Mesendoderm (in vitro differentiated cells): ENCODE results near the gene CEBPZOS.
A peak's percentile ranks its signal among the peaks of the same experiment; 100 is the strongest.

Experiments
- DNase-seq: peaks from one replicate; pipeline ENCODE4 v3.0.0; 2013
- H2AK5ac ChIP-seq: 2 replicates; pipeline ENCODE4 v1.6.1; 2013; ENCODE audit warnings: low read length, inconsistent platforms
- H2BK120ac ChIP-seq: 2 replicates; pipeline ENCODE4 v1.6.1; 2013; ENCODE audit warnings: low read depth, mild to moderate bottlenecking, low read length, moderate library complexity, mixed read lengths
- H2BK15ac ChIP-seq: replicated peaks from 2 replicates; pipeline ENCODE4 v1.6.1; 2013; ENCODE audit warnings: low read depth, mild to moderate bottlenecking, moderate library complexity
- H2BK5ac ChIP-seq: 2 replicates; pipeline ENCODE4 v1.6.1; 2013; ENCODE audit warnings: low read length, inconsistent platforms
- H3K18ac ChIP-seq: 2 replicates; pipeline ENCODE4 v1.6.1; 2013; ENCODE audit warnings: mild to moderate bottlenecking, low read length, mixed read lengths
- H3K23ac ChIP-seq: one replicate; pipeline ENCODE4 v1.6.1; 2013; ENCODE audit warnings: low read length
- H3K27ac ChIP-seq: 2 replicates; pipeline ENCODE4 v1.5.1; 2013; ENCODE audit warnings: low read depth, mild to moderate bottlenecking, inconsistent platforms, low read length, moderate library complexity
- H3K27me3 ChIP-seq: 2 replicates; pipeline ENCODE4 v1.6.1; 2013; ENCODE audit warnings: low read length, control low read depth, mild to moderate bottlenecking, inconsistent platforms; ENCODE audit not compliant: insufficient read depth, poor library complexity
- H3K36me3 ChIP-seq: 2 replicates; pipeline ENCODE4 v1.6.1; 2013; ENCODE audit warnings: low read length, inconsistent platforms; ENCODE audit not compliant: control insufficient read depth, insufficient read depth
- H3K4ac ChIP-seq: one replicate; pipeline ENCODE4 v1.6.1; 2013; ENCODE audit warnings: low read depth, mild to moderate bottlenecking, low read length, moderate library complexity
- H3K4me1 ChIP-seq: 2 replicates; pipeline ENCODE4 v1.6.1; 2013; ENCODE audit warnings: low read depth, low read length, inconsistent platforms; ENCODE audit not compliant: control insufficient read depth
- H3K4me2 ChIP-seq: 2 replicates; pipeline ENCODE4 v1.6.1; 2013; ENCODE audit warnings: low read length
- H3K4me3 ChIP-seq: 2 replicates; pipeline ENCODE4 v1.5.1; 2013; ENCODE audit warnings: mild to moderate bottlenecking, low read length
- H3K56ac ChIP-seq: one replicate; pipeline ENCODE4 v1.6.1; 2013; ENCODE audit warnings: low read length
- H3K79me1 ChIP-seq: 2 replicates; pipeline ENCODE4 v1.6.1; 2013; ENCODE audit warnings: low read length, inconsistent platforms
- H3K79me2 ChIP-seq: 2 replicates; pipeline ENCODE4 v1.6.1; 2013; ENCODE audit warnings: mild to moderate bottlenecking, low read length; ENCODE audit not compliant: control insufficient read depth, insufficient read depth
- H3K9ac ChIP-seq: 2 replicates; pipeline ENCODE4 v1.6.1; 2013; ENCODE audit warnings: low read length, inconsistent platforms
- H4K5ac ChIP-seq: one replicate; pipeline ENCODE4 v1.6.1; 2013; ENCODE audit warnings: low read length
- H4K8ac ChIP-seq: one replicate; pipeline ENCODE4 v1.6.1; 2013; ENCODE audit warnings: low read depth, mild to moderate bottlenecking, control low read depth, low read length, moderate library complexity
- WGBS: extraction: QIAGEN DNeasy Blood & Tissue Kit; methylation state at CpG from one replicate; pipeline ENCODE4 v1.1.7; 2013; ENCODE audit warnings: low lambda C conversion rate, missing lambda C conversion rate; ENCODE audit not compliant: insufficient coverage; ENCODE audit errors: extremely low coverage; 5-methylcytosine and 5-hydroxymethylcytosine counted together

Gene CEBPZOS

GRCh38 chr2:37156071-37156856 is 40.0 kb upstream of the CEBPZOS start:
- H4K8ac ChIP-seq: peak overlapping the region; percentile 98
- H3K79me2 ChIP-seq: peaks cover 2% of the 10 kb centered on the region
- DNase-seq: peak; percentile 62
- WGBS: no CpG with 5 or more reads among the region's 27 CpGs
- H3K79me1 ChIP-seq: peaks cover 5% of the 10 kb centered on the region
- H3K56ac ChIP-seq: peak overlapping the region; percentile 82
- H2BK120ac ChIP-seq: peak overlapping the region; percentile 19
- no peak overlapping the region for H2BK15ac ChIP-seq
- H3K4me2 ChIP-seq: peak overlapping the region; percentile 61
- no peak overlapping the region for H2BK5ac ChIP-seq
- H3K4ac ChIP-seq: peak overlapping the region; percentile 73
- no peaks in the 10 kb centered on the region for H3K4me1 ChIP-seq
- no peak overlapping the region for H4K5ac ChIP-seq
- no peak overlapping the region for H2AK5ac ChIP-seq
- H3K9ac ChIP-seq: peak overlapping the region; percentile 82
- no peak overlapping the region for H3K23ac ChIP-seq
- no peaks in the 10 kb centered on the region for H3K36me3 ChIP-seq
- H3K27ac ChIP-seq: peak overlapping the region; percentile 23
- H3K27me3 ChIP-seq: no peaks in the 10 kb centered on the region
- peak overlapping the region; percentile 75 for H3K18ac ChIP-seq
- H3K4me3 ChIP-seq: peak overlapping the region; percentile 57

- peak within 1 kb of the TSS; percentile 82 for H3K9ac ChIP-seq
- H2AK5ac ChIP-seq: peak within 1 kb of the TSS; percentile 11
- H3K4me2 ChIP-seq: peak within 1 kb of the TSS; percentile 61
- peaks cover 5% of the 10 kb centered on the region for H3K79me1 ChIP-seq
- H4K8ac ChIP-seq: peak within 1 kb of the TSS; percentile 98
- no peaks in the 10 kb centered on the region for H3K27me3 ChIP-seq
- H3K4me1 ChIP-seq: no peaks in the 10 kb centered on the region
- H2BK15ac ChIP-seq: no peak within 1 kb of the TSS
- no peak within 1 kb of the TSS for H2BK5ac ChIP-seq
- H2BK120ac ChIP-seq: peak within 1 kb of the TSS; percentile 19
- H3K18ac ChIP-seq: peak within 1 kb of the TSS; percentile 75
- H3K36me3 ChIP-seq: no peaks in the 10 kb centered on the region
- H3K79me2 ChIP-seq: peaks cover 2% of the 10 kb centered on the region
- no CpG with 5 or more reads among the region's 55 CpGs for WGBS
- peak within 1 kb of the TSS; percentile 82 for H3K56ac ChIP-seq
- H4K5ac ChIP-seq: no peak within 1 kb of the TSS
- no peak within 1 kb of the TSS for H3K23ac ChIP-seq
- H3K4ac ChIP-seq: peak within 1 kb of the TSS; percentile 73
- H3K4me3 ChIP-seq: peak within 1 kb of the TSS; percentile 57
- DNase-seq: peak; percentile 89
- H3K27ac ChIP-seq: peak within 1 kb of the TSS; percentile 23
Observed at GRCh38 chr2:37156857-37157714, 39.2 kb upstream of the CEBPZOS start, which contains the start of gene EIF2AK2. EIF2AK2 (minus strand) TSS chr2:37156980; CDS start chr2:37147806, 9,174 bp downstream.

GRCh38 chr2:37164757-37165156 is 31.5 kb upstream of the CEBPZOS start:
- Histone ChIP-seq H3K23ac (no peak overlapping the region), H2BK15ac (no peak overlapping the region)
- whole genome bisulfite sequencing: no CpG with 5 or more reads among the region's 1 CpG

GRCh38 chr2:37167636-37168180 is 28.6 kb upstream of the CEBPZOS start:
- H4K5ac ChIP-seq: no peak overlapping the region
- H2BK5ac ChIP-seq: no peak overlapping the region
- H2AK5ac ChIP-seq: no peak overlapping the region
- H3K4me1 ChIP-seq: no peaks in the 10 kb centered on the region
- H2BK15ac ChIP-seq: peak overlapping the region; percentile 92
- no peaks in the 10 kb centered on the region for H3K79me1 ChIP-seq
- H3K4ac ChIP-seq: no peak overlapping the region
- no peaks in the 10 kb centered on the region for H3K36me3 ChIP-seq
- H3K79me2 ChIP-seq: no peaks in the 10 kb centered on the region
- H3K4me3 ChIP-seq: no peak overlapping the region
- no peak for DNase-seq
- no peak overlapping the region for H3K27ac ChIP-seq
- H3K23ac ChIP-seq: no peak overlapping the region
- H2BK120ac ChIP-seq: no peak overlapping the region
- no peaks in the 10 kb centered on the region for H3K27me3 ChIP-seq
- WGBS: 100% methylated on average over 1 of the region's 3 CpGs
- no peak overlapping the region for H3K18ac ChIP-seq
- H3K4me2 ChIP-seq: no peak overlapping the region
- no peak overlapping the region for H3K9ac ChIP-seq
- H4K8ac ChIP-seq: no peak overlapping the region
- no peak overlapping the region for H3K56ac ChIP-seq

More at GRCh38 chr2:37164757-37165156, 31.5 kb upstream of the CEBPZOS start:
- no peaks in the 10 kb centered on the region for H3K4me1 ChIP-seq
- H3K79me1 ChIP-seq: no peaks in the 10 kb centered on the region
- H3K4me2 ChIP-seq: no peak overlapping the region
- no peaks in the 10 kb centered on the region for H3K27me3 ChIP-seq
- DNase-seq: no peak
- H4K8ac ChIP-seq: no peak overlapping the region
- H4K5ac ChIP-seq: no peak overlapping the region
- no peak overlapping the region for H2AK5ac ChIP-seq
- no peak overlapping the region for H3K9ac ChIP-seq
- no peak overlapping the region for H3K18ac ChIP-seq
- no peaks in the 10 kb centered on the region for H3K36me3 ChIP-seq
- H2BK120ac ChIP-seq: no peak overlapping the region
- H3K4me3 ChIP-seq: no peak overlapping the region
- no peak overlapping the region for H3K4ac ChIP-seq
- no peak overlapping the region for H2BK5ac ChIP-seq
- H3K56ac ChIP-seq: no peak overlapping the region
- H3K79me2 ChIP-seq: no peaks in the 10 kb centered on the region
- no peak overlapping the region for H3K27ac ChIP-seq

GRCh38 chr2:37168217-37168981 is 27.9 kb upstream of the CEBPZOS start:
- Histone ChIP-seq H3K79me2 (no peaks in the 10 kb centered on the region), H2BK120ac (no peak overlapping the region), H3K4me2 (no peak overlapping the region), H3K4ac (no peak overlapping the region), H2BK5ac (no peak overlapping the region), H3K27ac (no peak overlapping the region), H4K8ac (no peak overlapping the region), H4K5ac (no peak overlapping the region), H2AK5ac (no peak overlapping the region), H3K18ac (no peak overlapping the region), H3K4me3 (no peak overlapping the region), H2BK15ac (no peak overlapping the region), H3K56ac (peak overlapping the region; percentile 15), H3K36me3 (no peaks in the 10 kb centered on the region), H3K4me1 (no peaks in the 10 kb centered on the region), H3K79me1 (no peaks in the 10 kb centered on the region), H3K23ac (no peak overlapping the region), H3K9ac (no peak overlapping the region), H3K27me3 (no peaks in the 10 kb centered on the region)
- peak; percentile 71 for DNase-seq
- WGBS: no CpG with 5 or more reads among the region's 17 CpGs
